Osteoblast (primary cell): ENCODE data around the gene NAA10. TPM values are rescaled to one million over a fixed set of nuclear protein-coding genes. Genes with fewer than 3 reads are reported as not detected.

Experiments used
- DNase-seq: peaks from one replicate; pipeline ENCODE4 v3.0.0; 2011; ENCODE audit warnings: low spot score, mixed read lengths; ENCODE audit not compliant: insufficient read length; ENCODE audit errors: missing footprints
- H2AFZ ChIP-seq: 2 replicates; pipeline ENCODE4 v1.6.0; 2011; ENCODE audit warnings: mild to moderate bottlenecking, low read length
- H3K27ac ChIP-seq: 2 replicates; pipeline ENCODE4 v1.5.1; 2011; ENCODE audit warnings: mild to moderate bottlenecking, low read depth, low read length, moderate library complexity
- H3K27me3 ChIP-seq: 2 replicates; pipeline ENCODE4 v1.6.0; 2012; ENCODE audit warnings: mild to moderate bottlenecking, control low read depth, inconsistent platforms, low read length, moderate library complexity; ENCODE audit not compliant: insufficient read depth
- H3K36me3 ChIP-seq: 2 replicates; pipeline ENCODE4 v1.5.1; 2011; ENCODE audit warnings: mild to moderate bottlenecking, low read length, control low read depth, moderate library complexity; ENCODE audit not compliant: insufficient read depth
- H3K4me1 ChIP-seq: 2 replicates; pipeline ENCODE4 v1.5.1; 2011; ENCODE audit warnings: mild to moderate bottlenecking, low read length, control low read depth, moderate library complexity; ENCODE audit not compliant: insufficient read depth
- H3K4me2 ChIP-seq: 2 replicates; pipeline ENCODE4 v1.6.0; 2011; ENCODE audit warnings: mild to moderate bottlenecking, low read length; ENCODE audit not compliant: insufficient read depth
- H3K4me3 ChIP-seq: fragments of 200-600 bp; sonication (generic); 3 replicates; pipeline ENCODE4 v1.5.1; 2012; ENCODE audit warnings: mild to moderate bottlenecking, low read length, inconsistent platforms; ENCODE audit not compliant: insufficient read depth
- H3K79me2 ChIP-seq: 2 replicates; pipeline ENCODE4 v1.6.0; 2012; ENCODE audit warnings: mild to moderate bottlenecking, low read length, control low read depth, inconsistent platforms; ENCODE audit not compliant: insufficient read depth
- H3K9me3 ChIP-seq: 2 replicates; pipeline ENCODE4 v1.5.1; 2011; ENCODE audit warnings: low read depth, low read length, control low read depth
- H4K20me1 ChIP-seq: 2 replicates; pipeline ENCODE4 v1.6.0; 2012; ENCODE audit warnings: mild to moderate bottlenecking, low read length, control low read depth; ENCODE audit not compliant: insufficient read depth
- CTCF ChIP-seq: IDR thresholded peaks from 2 replicates; pipeline ENCODE4 v1.5.1; 2011; ENCODE audit warnings: mild to moderate bottlenecking, low read depth, low read length, moderate library complexity; ENCODE audit errors: extremely low read depth
- total RNA-seq: library from RNA; depleted of rRNA; stranded (reverse); fragments of >200 nt; gene quantifications from 2 replicates; pipeline ENCODE4 v1.2.3, GENCODE V29; 2012

The NAA10 gene
- total RNA-seq, 1 donor = 43.4 TPM

- no peak overlapping the region for H3K4me3 ChIP-seq
- no peaks in the 10 kb centered on the region for H3K9me3 ChIP-seq
- DNase-seq = no peak
- H2AFZ ChIP-seq = no peak overlapping the region
- no peak overlapping the region for H3K4me2 ChIP-seq
- no peaks in the 10 kb centered on the region for H4K20me1 ChIP-seq
- H3K27ac ChIP-seq = no peak overlapping the region
- no peaks in the 10 kb centered on the region for H3K4me1 ChIP-seq
- H3K79me2 ChIP-seq = no peaks in the 10 kb centered on the region
- H3K36me3 ChIP-seq = no peaks in the 10 kb centered on the region
- no peak for TF ChIP-seq CTCF
- no peaks in the 10 kb centered on the region for H3K27me3 ChIP-seq
These were observed 25.5 kb downstream of the NAA10 start for GRCh38 chrX:153909024-153909979.

- H3K9me3 ChIP-seq = no peaks in the 10 kb centered on the region
- no peaks in the 10 kb centered on the region for H3K36me3 ChIP-seq
- H3K4me1 ChIP-seq = no peaks in the 10 kb centered on the region
- no peak for TF ChIP-seq CTCF
- H2AFZ ChIP-seq = no peak overlapping the region
- no peaks in the 10 kb centered on the region for H3K27me3 ChIP-seq
- no peak overlapping the region for H3K27ac ChIP-seq
- no peaks in the 10 kb centered on the region for H3K79me2 ChIP-seq
- no peak overlapping the region for H3K4me3 ChIP-seq
- no peak overlapping the region for H3K4me2 ChIP-seq
- DNase-seq = no peak
- H4K20me1 ChIP-seq = no peaks in the 10 kb centered on the region
These were observed 26.5 kb downstream of the NAA10 start for GRCh38 chrX:153908219-153908860.

GRCh38 chrX:153907456-153907855 lies 27.4 kb downstream of the NAA10 start:
- Histone ChIP-seq H3K79me2 (no peaks in the 10 kb centered on the region), H4K20me1 (no peaks in the 10 kb centered on the region), H2AFZ (no peak overlapping the region), H3K4me2 (no peak overlapping the region), H3K4me1 (no peaks in the 10 kb centered on the region), H3K4me3 (no peak overlapping the region), H3K27me3 (no peaks in the 10 kb centered on the region), H3K9me3 (no peaks in the 10 kb centered on the region), H3K36me3 (no peaks in the 10 kb centered on the region), H3K27ac (no peak overlapping the region)
- no peak for DNase-seq
- TF ChIP-seq CTCF = no peak

GRCh38 chrX:153906126-153906917 lies 28.5 kb downstream of the NAA10 start:
- Histone ChIP-seq H3K9me3 (no peaks in the 10 kb centered on the region), H3K4me2 (no peak overlapping the region), H3K4me3 (no peak overlapping the region), H3K27me3 (no peaks in the 10 kb centered on the region), H3K27ac (no peak overlapping the region), H2AFZ (no peak overlapping the region), H4K20me1 (no peaks in the 10 kb centered on the region), H3K4me1 (no peaks in the 10 kb centered on the region), H3K79me2 (no peaks in the 10 kb centered on the region), H3K36me3 (no peaks in the 10 kb centered on the region)
- DNase-seq = no peak
- TF ChIP-seq CTCF = no peak
